Amniotic epithelial cell (primary cell): ENCODE data around the gene TNFRSF12A.
"Not testable (repeated sequence)": the region's sequence is repeated elsewhere in the genome, so short reads cannot be mapped to it uniquely, and the experiment has no call there.

ENCODE experiments used
- DNase-seq: peaks from one replicate; pipeline ENCODE4 v3.0.0-alpha.2; 2010; ENCODE audit warnings: low read depth

The TNFRSF12A gene

DNA sequence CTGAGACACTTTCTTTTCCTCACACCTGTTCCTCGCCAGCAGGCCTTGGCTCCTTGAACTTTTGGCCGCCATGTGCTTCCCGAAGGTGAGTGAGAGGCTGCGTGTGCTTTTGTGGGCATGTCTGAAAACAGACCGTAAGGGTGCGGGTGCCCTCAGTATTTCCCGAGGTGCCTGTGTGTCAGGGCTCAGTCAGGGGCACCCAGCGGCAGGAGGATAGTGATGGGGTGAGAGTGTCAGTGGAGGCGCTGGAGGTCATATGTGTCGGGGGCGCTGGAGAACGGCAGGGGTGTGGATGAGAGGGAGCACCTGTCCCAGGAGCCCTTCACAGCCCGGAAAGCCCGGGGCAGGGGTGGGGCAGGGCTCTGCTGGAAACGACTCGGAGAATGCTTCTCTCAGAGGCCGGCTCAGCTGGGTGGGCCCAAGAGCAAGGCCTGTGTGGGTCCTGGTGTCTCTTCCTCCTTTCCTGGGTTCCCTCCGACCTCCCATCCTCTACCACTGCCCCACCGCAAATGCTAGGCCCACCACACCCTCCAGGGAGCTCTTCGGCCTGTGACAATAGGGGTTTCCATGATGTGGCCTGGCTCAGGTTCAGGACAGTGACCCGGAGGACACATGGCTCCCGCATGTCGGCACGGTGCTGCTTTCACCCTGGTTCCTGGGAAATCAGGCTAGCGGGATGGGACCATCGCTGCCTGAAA, 45.7 kb downstream of the TNFRSF12A start:
- DNase-seq = no peak

GRCh38 chr16:3066440-3066748, 46.2 kb downstream of the TNFRSF12A start:
- no peak for DNase-seq

GRCh38 chr16:3068487-3068886, 48.3 kb downstream of the TNFRSF12A start:
- DNase-seq = no peak

- not testable (repeated sequence) for DNase-seq
These were observed 49.0 kb downstream of the TNFRSF12A start for GRCh38 chr16:3069146-3069545.

- no peak for DNase-seq
These were observed 50.5 kb downstream of the TNFRSF12A start for GRCh38 chr16:3070608-3071111.

GRCh38 chr16:3071655-3072054, 51.5 kb downstream of the TNFRSF12A start:
- DNase-seq = no peak
